SKM-1 (cell line): ENCODE measurements around the gene OR52W1.

Experiments
- DNase-seq: peaks from one replicate; lab custom pipeline; 2025; ENCODE audit not compliant: unreplicated experiment; lab: John Stamatoyannopoulos, UW

OR52W1 gene, protein sequence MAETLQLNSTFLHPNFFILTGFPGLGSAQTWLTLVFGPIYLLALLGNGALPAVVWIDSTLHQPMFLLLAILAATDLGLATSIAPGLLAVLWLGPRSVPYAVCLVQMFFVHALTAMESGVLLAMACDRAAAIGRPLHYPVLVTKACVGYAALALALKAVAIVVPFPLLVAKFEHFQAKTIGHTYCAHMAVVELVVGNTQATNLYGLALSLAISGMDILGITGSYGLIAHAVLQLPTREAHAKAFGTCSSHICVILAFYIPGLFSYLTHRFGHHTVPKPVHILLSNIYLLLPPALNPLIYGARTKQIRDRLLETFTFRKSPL

DNA sequence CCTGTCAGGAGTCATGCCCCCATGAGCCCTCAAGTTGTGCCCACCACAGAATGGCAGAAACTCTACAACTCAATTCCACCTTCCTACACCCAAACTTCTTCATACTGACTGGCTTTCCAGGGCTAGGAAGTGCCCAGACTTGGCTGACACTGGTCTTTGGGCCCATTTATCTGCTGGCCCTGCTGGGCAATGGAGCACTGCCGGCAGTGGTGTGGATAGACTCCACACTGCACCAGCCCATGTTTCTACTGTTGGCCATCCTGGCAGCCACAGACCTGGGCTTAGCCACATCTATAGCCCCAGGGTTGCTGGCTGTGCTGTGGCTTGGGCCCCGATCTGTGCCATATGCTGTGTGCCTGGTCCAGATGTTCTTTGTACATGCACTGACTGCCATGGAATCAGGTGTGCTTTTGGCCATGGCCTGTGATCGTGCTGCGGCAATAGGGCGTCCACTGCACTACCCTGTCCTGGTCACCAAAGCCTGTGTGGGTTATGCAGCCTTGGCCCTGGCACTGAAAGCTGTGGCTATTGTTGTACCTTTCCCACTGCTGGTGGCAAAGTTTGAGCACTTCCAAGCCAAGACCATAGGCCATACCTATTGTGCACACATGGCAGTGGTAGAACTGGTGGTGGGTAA lies at the start of gene OR52W1:
Gene OR52W1 (plus strand): TSS at position 51 of the 637 bp plus-strand sequence. CDS start 0 bp downstream, at position 51.
- no peak for DNase-seq

DNA sequence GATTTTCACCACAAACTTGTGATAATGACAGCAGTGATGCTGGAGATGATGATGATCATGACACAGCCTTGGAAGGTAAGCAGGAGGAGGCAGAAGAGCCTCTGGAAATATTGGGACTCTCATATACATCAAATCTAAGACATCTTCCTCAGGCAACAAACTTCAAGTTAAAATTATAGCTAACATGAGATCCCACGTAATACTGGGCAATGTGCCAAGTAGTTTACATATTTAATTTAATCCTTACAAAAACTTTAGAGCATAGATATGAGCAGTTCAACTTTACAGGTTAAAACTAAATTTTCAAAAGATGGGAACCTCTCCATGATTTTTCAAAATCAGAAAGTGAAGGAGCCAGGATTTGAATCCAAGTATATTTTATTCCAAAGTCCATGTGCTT lies 47.9 kb upstream of the OR52W1 start:
- no peak for DNase-seq

DNA sequence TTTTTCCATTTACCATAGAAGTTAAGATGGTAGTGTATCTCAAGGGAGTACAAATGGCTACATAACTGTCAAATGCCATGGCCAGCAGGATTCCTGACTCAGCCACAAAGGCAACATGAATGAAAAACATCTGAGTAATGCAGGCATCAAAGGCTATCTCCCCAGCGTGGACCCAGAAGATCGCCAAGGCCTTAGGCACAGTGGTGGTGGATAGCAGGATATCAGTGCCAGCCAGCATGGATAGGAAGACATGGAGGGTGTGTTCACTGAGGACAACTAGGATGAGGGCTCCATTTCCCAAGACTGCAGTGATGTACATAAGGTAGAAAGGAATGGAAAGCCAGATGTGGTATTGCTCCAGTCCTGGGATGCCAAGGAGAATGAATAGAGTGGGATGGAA lies 46.9 kb upstream of the OR52W1 start:
- no peak for DNase-seq

DNA sequence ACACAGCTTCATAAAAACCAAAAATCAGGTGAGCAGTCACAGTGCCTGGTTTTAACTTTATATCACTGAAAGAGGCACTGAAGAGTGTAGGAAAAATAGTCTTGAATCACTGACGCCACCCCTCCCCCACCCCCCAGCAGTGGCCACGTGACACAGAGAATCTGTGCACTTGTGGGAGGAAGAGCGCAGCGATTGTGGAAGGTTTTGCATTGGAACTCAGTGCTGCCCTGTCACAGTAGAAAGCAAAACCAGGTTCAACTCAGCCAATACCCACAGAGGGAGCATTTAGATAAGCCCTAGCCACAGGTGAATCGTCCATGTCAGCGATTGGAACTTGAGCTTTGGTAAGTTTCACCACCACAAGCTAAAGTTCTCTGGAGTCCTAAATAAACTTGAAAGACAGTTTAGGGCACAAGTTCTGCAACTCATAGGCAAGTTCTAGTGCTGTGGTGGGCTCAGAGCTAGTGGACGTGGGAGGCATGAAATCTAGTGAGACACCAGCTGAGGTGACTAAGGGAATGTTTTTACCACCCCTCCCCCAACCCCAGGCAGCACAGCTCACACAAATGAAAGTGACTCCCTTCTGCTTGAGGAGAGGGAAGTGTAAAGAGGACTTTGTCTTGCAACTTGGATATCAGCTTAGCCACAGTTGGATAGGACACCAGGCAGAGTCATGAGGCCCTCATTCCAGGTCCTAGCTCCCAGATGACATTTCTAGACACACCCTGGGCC lies 42.2 kb upstream of the OR52W1 start:
- no peak for DNase-seq

DNA sequence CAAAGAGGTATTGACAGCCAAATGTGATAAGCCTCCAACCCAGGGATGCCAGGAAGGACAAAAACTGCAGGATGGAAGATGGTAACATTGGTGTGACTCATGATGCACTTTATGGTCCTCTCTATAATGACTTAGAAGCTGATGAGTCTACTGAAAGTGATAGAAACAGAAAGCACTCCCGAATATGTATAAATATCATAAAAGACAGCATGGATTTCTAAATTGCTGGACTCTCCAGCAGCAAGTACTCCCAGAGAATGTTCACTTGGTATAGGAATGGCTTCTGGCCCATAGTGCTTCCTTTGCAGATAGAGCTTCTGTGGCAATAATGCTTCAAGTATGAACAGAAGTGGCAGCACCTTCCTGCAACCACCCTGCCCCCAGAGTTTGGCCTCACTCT lies 28.8 kb upstream of the OR52W1 start, which contains the start of gene OR52B2:
Gene OR52B2 (minus strand): TSS at position 101 of the 400 bp plus-strand sequence. CDS start 0 bp downstream, at position 101.
- DNase-seq: no peak

DNA sequence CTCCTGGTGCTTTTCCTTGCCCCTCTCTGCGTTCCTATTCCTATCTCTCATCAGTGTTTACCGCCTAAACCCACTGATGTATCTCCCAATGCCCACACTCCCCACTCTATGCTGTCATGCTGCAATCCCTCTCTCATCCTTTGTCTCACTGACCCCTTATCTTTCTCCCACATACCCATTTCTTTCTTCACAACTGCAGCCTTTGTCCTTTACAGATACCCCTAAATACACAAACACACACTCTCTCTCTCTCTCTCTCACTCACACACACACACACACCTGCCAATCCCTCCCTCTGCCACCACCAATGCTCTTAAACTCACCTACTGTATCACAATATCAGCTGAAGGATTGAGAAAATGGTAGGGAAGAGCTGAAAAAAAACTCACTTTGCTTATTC lies 23.6 kb upstream of the OR52W1 start:
- DNase-seq: no peak

DNA sequence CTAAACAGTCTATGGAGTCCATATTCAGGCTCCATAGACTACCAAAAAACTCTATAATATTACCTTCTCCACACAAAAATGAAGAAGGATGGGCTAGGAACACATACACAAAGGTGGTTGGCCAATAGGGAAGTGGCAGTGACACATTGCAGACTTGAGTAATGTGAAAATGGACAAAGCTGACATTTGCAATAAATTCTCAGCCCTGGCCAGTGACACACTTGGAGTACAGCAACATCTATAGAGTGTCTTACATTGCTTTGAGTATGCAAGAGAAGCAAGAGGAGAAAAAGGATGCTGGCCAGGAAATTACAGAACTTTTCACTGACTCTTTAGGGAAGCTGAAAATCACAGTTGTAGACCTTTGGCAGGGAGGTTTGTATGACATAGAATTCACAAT lies 7.3 kb upstream of the OR52W1 start:
- DNase-seq: peak; percentile 37

DNA sequence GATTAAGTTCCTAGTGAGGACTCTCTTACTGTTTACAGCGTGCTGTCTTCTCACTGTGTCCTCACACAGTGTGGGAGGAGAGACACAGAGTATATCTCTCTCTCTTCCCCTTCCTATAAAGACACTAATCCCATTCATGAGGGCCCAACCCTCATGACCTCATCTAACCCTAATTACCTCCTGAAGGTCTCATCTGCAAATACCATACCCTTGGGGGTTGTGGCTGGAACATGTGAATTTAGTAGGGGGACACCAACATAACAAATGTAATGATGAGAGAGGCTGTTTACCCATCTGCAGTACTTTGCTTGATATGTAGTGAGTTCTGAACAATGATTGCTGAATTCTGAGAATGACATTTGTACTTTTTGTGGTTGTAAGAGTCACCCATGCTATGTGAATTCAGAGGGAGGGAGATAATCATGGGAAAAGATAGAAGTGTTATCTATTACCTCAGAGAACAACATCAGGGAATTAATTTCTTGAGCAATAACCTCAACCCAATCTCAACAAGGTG lies 4.9 kb upstream of the OR52W1 start:
- no peak for DNase-seq

DNA sequence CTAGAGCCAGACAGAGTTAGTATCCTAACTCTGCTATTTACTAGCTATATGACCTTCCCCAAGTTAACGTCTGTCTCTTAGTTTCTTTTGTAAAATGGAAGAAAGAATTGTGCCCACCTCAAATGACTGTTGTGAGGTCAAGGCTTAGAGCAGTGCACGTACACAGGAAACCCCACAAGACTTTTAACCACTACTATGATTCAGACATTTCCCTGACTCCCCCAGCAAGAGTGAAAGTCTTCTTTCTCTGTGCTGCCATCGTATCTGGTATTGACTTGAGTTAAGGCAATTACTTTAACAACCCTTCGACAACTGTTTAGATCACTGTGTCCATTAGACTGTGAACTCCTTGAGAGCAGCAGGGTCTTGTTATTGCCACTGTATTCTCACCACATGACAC lies 2.6 kb upstream of the OR52W1 start:
- DNase-seq: no peak

DNA sequence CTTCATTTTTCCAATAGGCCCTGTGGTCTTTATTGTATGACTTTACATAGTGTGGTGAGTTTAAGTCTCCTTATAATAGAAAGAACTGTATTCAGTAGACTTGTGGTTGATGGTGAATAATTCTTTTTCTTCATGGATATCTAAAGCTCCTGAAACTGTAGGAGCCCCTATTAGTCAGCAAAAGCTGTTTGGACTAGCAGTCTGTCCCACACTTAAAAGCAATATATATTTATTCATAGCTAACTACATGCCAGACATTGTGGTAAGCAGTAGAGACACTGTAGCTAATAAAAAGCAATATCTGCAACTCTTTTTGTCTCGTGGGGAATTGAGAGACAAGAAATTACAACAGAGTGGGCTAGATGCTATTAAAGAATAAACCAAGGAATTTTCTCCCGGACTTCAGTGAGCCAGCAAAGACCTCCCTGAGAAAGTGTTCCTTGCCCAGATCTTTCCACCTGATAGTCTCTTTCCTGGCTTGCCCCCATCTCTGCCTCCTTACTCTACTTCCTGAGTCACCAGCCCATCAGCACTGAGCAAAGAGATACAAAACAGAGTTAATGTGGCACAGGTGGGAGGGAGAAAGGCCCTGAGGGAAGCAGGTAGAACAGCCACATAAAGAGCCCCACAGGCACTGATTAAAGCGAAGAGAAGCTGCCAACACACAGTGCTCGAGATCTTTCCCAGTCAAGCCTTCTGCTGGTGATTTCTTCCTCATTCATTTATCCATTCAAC lies 1.4 kb upstream of the OR52W1 start:
- DNase-seq: no peak

DNA sequence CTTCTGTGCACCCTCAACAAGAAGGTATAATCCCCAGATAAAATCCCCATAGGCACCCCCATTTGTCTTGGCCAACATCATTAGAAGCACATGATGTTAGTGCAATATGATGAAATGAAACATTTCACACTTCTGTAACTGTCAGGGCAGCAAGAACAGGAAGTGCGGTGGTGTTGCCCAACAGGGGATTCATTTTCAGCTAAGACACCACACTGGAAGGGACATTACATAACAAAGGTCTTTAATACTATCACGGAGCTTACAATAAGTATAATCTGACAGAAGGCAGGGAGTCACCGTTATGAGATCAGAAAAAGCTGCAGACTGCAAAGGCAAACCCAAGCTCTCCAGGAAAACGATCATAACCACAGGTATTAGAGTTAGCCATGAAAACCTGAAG lies 2.0 kb downstream of the OR52W1 start:
- peak; percentile 96 for DNase-seq

DNA sequence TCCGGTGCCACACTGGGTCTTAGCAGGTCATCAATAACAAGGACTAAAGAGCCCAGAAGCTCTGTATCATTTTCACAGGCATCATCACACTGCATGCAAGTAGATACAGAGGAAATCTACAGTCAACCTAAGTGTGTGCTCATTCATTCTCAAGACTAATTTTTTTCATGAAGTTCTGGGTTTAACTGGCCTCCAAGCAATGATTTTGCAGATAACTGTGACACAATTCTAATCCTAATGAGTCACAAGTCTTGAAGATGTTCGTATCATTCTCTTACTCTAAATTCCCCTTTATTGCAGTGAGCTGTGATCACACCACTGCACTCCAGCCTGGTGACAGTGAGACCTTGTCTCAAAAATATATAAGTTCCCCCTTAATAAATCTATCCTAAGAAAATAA lies 2.5 kb downstream of the OR52W1 start:
- no peak for DNase-seq

DNA sequence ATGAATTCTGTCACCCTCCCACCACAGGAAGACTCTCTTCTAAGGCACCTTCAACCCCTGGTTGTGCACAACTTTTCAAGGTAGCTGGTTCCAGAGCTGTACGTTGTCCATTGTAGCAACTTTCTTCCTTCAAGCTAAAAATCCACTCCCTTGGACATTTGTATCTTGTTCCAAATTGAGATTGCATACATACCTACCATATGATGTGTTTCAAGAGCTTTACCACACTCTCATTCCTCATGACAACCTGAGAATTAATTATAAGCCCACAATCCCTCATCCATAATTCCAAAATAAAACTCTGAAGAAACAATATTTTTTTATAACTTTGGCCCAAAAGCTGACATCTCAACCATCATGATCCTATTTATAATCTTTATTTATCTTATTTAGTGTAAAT lies 3.0 kb downstream of the OR52W1 start:
- DNase-seq: no peak

DNA sequence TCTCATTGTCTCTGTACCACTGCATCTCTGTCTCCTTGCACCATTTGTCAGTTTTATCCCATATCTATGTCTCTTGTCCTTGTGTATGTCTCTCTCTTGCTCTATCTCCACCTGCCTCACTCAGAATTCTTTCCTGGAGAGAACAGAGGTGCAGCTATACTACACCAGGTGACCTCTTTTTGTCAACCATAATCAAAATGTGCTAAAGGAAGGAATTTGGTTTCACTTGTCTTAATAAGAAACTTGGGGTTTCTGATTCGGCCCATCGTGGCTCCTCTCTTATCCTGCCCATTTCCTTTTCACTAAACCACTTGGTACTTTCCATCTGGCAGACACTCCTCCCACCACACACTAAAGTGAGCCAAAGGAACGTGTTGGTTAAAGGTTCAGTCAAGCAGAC lies 4.3 kb downstream of the OR52W1 start:
- DNase-seq: no peak

DNA sequence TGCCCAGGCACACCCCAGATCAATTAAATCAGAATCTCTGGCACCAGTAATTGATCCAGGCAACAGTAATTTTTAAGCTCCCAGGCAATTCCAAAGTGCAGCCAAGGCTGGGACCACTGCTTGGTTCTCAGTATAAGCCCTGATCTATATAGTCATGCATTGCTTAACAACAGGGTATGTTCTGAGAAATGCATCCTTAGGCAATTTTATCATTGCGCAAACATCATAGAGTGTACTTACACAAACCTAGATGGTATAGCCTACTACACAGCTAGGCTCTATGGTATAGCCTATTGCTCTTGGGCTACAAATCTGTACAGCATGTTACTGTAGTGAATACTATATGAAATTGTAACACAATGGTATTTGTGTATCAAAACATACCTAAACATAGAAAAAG lies 5.7 kb downstream of the OR52W1 start:
- DNase-seq: peak; percentile 67

DNA sequence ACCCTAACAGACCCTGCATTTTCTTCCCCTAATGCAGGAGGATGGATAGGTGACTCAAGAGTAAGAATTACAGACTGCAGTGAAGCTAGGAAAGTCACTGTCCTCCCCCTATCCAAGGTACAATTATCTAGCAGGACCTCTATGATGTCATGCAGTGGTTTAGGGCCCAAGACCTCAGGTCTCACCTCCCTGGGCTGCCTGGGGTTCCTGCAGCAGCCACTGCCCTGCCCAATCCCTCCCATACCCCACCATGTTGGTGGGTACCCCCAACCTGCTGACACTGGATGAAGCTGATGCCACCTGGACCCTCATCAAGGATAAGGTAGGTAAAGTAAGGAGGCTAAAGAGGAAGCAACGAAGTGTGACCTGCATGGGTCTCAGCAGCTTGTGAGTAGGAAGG lies 6.3 kb downstream of the OR52W1 start, which contains the start of gene C11orf42:
Gene C11orf42 (plus strand): TSS at position 192 of the 400 bp plus-strand sequence. CDS start 59 bp downstream, at position 251.
- no peak for DNase-seq

DNA sequence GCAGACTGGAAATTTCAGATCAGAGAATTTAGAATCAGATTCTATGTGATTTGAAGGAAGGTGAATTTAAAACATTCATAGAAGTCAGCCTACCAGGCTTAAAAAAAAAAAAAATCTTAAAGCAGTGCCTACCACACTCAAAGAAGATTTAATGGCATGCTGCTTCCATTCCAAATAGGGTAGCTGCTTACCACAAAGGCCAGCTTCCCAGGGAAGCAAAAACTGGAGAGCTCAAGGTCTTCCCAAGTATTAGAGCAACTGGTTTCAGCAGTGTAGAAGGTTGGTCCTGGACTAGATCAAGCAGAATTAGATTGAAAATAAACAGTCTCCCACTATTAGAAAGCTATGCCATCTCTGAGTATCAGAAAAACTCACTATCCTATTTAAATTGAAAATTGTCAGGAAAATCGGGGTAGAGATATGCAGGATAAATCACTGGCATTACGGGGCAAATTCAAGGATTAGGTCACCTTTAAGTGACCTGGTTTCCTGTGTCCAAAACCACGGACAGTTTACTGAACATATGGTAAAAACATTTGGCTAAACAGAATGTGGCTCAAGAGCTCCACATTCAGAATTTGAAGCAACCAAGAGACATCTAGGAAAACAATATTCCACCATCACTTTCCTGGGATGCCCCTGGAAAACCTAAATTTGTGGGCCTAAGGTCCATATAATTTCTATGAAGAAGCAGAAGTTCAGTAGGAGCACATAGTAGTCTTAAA lies 7.6 kb downstream of the OR52W1 start:
- no peak for DNase-seq

DNA sequence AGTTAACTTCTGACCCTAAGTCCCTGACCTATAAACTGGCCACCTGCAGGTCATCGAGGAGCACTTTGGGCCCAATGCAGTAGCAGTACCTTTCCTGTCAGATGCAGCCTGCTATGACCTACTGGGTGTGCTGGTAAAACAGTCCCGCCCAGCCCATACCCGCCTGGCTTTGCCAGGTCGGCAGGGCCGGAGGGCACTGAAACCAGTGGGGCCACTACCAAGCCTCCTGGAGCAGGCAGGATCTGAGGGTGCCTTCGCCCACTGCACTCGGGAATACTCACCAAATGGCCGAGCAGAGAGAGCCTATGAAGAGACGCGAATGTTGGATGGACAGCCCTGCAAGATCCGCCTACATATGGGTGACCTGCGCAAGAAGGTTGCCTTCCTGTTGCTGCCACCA lies 10.8 kb downstream of the OR52W1 start:
- no peak for DNase-seq

DNA sequence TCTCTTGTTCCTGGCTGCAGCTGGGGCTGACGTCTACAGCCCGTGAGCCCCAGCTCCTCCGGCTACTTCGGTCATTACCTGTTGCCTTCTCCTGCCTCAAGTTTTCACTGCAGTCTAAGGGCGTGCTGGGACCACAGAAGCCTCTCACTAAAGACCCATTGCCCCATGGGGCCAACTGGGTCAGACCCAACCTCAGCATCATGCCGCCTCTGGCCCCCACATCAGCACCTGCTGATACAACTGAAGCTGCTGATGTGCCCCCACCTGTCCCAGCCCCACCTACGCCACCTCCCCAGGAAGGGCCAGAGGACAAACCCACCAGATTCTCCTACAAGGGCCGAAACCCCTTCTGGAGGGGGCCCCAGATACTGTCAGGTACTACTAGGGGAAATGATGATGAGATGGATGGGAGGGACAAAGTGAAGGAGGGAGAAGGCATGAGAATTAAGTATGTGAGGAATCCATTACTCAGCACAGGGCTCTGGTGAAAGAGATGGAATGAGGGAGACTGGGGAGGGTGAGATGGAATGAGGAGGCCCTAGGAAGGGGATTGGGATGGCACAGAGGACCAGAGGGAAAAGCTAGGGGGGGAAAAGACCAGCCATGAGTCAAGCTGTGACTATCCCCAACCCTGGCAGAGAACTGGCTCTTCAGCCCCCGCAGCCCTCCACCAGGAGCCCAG lies 11.4 kb downstream of the OR52W1 start:
- DNase-seq: no peak

DNA sequence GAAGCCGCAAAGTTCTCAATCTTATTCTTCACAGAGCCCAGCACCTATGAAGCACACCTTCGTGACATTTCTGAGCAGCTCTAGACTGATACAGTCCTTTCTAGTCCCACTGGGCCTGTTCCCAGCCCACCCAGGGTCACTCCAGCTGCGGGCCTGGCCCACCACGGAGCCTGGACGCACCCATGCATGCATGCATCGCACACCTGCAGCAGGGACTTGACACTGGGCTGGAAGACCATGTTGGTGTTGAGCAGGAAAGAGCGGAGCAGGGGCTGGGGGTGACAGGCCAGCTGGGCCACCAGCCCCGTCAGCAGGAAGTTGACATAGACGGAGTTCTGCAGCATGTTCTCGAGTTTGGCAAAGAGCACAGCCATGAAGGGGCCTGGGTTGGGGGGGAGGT lies 15.5 kb downstream of the OR52W1 start:
- no peak for DNase-seq
